Measurements from ENCODE around the gene MYO7A. TPM values are rescaled to one million over a fixed set of nuclear protein-coding genes. Genes with fewer than 3 reads are reported as not detected.

Gene MYO7A
- total RNA-seq, 1 donor from 2014 or later, result 0.18 TPM

DNA sequence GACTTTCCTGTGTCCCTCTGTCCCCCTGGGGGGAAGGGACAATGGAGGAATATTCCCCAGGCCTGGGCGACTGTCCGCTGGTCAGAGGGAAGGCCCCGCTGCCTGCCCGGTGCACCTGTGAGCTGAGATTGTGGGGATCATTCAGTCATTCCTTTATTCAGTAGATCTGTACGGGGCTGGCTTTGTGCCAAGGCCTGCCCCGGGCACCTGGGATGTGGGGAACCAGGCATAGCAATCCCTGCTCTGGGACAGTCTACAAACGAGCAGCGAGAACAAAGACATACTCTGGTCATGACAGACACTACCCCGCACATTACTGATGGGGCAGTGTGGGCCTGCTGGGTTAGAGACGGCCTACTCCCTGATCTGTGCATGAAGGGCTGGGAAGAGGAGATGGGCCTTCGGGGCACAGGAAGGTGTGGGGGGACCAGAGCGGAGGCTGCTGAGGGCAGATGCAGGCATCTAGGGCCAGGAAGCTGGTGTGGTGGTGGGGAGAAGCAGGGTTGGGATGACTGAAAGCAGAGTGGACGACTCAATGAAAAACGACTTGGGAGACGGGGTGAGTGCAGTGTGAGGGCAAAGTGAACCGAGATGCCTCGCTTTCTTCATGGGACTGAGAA, 1.8 kb upstream of the MYO7A start:
- no peak for DNase-seq (ENCODE audit: extremely low read depth, low read depth, low spot score)

DNA sequence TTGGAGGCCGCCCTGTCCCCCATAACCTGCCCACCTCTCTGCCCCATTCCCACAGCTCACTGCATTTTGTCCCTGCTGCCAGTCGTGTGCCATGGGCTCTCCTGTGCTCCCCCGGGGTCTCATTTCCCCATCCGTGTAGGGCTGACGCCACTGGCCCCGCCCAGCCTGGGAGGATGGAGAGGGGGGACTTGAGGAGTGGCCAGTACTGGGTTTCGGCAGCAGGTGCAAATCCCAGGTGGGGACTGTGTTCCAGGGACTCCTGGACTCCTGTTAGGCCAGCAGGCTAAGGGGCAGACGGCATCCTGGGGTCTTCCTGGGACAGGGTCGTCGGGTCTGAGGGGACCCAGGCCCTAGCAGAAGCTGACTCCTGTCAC, 1.2 kb upstream of the MYO7A start:
- no peak for DNase-seq (ENCODE audit: extremely low read depth, low read depth, low spot score)

DNA sequence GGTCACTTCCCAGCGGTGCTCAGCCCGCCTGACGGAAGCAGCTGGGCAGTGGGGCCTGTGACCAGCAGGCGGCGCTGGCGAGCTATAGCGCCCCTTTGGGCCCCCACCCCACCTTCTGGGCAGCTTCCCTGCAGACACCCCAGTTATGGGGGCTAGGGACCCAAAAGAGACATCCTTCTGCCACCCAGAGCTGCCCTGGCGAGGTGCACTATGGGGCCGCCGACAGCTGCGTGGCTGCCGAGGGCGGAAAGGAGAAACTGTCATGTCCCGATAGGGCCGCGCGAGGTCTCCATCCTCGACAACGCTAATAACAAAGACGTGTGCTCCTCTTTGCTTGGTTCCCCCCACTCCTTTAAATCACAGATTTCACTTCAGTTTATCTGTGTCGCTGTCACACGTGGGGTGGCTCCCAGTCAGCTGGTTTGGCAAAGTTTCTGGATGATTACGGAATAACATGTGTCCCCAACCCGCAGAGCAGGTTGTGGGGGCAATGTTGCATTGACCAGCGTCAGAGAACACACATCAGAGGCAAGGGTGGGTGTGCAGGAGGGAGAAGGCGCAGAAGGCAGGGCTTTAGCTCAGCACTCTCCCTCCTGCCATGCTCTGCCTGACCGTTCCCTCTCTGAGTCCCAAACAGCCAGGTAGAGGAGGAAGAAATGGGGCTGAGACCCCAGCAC, 673 bp upstream of the MYO7A start:
- DNase-seq (ENCODE audit: extremely low read depth, low read depth, low spot score), result no peak

DNA sequence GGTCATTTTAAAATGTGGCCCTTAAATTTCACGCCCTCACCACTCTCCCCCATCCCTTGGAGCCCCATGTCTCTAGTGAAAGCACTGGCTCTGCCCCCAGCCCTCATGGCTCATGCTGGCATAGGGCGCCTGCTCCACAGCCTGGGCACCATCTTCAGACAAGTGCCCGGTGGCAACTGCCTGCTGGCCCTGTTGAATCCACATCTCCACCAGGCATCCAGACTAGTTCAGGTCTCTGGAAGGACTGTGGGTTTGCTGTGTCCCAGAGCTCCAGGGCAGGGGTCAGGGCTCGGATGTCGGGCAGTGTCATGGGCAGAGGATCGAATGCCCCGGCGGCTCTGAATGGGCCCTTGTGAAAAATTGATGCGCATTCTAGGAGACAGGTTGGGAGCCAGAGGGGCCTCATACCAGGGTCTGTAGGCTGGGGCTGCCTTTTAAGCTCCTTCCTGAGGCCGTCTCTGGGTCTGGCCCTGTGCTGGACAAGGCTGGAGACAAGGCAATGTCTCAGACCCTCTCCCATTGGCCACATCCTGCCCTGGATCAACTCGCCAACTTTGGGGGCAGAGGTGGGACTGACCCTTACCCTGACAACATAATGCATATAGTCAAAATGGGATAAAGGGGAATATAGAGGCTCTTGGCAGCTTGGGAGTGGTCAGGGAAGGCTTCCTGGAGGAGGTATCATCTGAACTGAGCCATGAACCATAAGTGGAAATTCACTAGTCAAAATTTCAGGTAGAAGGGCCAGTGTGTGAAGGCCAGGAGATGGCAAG, 1.2 kb downstream of the MYO7A start:
- DNase-seq (ENCODE audit: extremely low read depth, low read depth, low spot score), result no peak

DNA sequence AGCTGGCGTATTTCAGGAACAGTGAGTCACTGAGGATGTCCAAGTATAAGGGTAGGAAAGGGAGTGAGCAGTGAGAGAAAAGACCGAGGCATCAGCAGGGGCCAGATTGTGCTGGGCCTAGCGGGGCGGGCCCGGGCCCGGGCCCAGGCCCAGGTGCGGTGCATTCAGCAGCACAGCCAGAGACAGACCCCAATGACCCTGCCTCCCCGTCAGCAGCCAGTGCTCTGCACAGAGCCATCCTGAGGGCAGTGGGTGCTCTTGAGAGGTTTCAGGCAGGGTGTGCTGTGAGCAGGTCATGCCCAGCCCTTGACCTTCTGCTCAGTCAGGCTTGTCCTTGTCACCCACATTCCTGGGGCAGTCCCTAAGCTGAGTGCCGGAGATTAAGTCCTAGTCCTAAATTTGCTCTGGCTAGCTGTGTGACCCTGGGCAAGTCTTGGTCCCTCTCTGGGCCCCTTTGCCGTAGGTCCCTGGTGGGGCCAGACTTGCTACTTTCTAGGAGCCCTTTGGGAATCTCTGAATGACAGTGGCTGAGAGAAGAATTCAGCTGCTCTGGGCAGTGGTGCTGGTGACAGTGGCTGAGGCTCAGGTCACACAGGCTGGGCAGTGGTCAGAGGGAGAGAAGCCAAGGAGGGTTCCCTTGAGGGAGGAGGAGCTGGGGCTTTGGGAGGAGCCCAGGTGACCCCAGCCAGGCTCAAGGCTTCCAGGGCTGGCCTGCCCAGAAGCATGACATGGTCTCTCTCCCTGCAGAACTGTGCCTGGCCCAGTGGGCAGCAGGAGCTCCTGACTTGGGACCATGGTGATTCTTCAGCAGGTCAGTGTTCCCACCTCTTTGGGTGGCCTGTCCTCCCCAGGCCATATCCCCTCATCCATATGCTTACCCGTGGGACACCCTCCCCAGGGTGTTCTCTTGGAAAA, 2.1 kb downstream of the MYO7A start:
- DNase-seq (ENCODE audit: extremely low read depth, low read depth, low spot score), result no peak

DNA sequence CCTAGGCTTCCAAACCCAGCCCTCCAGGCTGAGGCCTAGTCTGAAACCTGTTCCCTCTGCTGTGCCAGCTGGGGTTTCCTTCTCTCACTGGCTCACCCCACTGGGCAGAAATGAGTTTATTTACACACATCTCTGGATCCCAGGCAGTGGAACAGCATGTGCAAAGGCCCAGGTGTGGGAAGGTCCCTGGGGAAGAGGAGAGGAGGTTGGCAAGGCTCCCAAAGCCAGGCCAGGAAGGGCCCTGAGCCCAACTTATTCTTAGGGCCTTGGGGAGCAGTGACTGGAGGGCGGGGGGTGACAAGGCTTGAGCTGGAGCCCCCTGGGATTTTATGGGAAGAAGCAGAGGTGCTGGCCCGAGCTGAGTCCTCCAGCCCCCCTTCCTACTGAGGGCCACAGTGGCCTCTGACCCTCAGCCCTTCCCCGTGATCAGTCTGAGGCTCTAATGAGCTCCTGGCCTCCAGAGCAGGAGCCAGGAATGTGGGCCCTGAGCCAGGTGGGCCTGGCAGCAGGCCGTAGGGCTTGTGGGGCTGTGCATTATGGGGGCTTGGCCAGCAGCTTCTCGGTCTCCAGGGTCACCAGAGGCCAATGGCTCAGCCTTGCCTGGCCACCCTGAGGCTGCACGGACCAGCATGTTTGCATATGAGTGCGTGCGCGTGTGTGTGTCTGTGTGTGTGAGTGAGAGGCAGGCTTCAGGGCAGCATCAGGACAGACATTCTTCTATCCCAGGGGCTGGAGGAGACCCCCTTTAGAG, 2.9 kb downstream of the MYO7A start:
- no peak for DNase-seq (ENCODE audit: extremely low read depth, low read depth, low spot score)

DNA sequence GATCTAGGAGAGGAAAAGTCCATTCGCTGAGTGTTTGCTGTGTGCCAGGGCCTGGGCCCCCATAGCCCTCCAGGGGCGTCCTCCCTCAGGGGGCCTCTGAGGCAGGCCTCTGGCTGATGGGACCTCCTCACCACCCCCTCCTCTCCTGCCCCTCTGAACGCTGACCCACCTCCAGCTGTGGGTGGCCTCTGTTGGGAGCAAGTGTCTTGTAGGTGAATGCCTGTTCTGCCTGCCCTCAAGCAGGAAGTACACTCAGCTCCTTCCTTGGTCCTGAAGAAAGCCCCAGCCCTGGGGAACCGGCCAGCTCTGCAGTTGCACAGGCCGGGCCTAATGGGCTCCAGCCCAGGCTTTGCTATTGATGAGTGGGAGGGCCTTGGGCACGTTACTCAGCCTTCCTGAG, 3.5 kb downstream of the MYO7A start:
- DNase-seq (ENCODE audit: extremely low read depth, low read depth, low spot score), result no peak

DNA sequence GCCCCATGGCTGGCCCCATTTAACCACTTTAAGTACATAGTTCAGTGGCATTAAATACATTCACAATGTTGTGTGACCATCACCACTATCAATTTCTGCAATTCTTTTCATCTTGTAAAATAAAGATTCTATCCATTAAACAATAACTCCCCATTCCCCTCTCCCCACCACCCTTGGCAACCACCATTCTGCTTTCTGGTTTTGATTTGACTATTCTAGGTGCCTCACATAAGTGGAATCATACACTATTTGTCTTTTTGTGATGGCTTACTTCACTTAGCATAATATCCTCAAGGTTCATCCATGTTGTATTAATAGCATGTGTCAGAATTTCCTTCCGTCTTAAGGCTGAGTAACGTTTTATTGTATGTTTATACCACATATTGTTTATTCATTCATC, 7.0 kb downstream of the MYO7A start:
- DNase-seq (ENCODE audit: extremely low read depth, low read depth, low spot score), result no peak

DNA sequence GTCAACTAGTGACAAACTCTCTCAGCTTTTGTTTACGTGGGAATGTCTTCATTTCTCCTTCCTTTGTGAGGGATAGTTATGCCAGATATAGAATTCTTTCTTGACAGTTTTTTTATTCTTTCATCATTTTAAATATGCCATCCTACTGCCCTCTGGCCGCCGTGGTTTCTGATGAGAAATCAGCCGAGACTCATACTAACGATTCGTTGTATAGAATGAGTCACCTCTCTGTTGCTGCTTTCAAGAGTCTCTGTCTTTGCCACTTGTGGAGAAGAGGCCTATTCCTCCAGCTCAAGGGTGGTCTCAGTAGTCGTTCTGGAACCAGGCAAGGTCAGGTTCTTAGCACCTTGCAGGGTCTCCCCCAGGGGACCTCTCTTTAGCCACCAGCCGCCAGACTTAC, 8.0 kb downstream of the MYO7A start:
- no peak for DNase-seq (ENCODE audit: extremely low read depth, low read depth, low spot score)

DNA sequence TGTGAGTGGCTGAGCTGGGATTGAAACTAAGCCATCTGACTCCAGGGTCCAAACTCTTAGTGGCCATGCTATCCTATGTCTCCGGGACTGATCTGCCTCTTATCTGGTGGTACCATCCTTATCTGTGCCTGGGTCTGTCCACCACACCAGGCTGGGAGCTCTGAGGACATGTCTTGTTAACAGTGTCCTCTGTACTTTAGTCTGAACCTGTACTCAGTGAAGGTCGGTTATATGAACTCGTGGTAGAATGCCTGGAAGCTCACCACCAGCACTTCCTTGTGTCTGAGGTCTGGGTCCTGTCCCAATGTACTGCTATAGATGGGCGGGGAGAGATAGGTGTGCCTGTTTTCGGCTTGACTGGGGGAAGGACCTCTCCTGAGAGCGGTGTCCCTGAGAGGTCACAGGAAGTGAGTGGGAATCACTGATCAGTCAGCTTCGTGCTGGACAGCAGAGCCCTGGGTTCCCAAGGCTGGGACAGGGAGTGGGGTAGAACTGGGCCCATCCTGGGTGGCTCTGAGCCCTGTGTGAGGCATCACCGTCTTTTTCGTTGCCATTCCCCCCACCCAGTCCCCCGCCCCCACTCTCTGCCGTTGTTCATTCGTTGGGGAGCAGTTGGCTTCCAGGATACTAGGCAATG, 8.9 kb downstream of the MYO7A start:
- no peak for DNase-seq (ENCODE audit: extremely low read depth, low read depth, low spot score)

DNA sequence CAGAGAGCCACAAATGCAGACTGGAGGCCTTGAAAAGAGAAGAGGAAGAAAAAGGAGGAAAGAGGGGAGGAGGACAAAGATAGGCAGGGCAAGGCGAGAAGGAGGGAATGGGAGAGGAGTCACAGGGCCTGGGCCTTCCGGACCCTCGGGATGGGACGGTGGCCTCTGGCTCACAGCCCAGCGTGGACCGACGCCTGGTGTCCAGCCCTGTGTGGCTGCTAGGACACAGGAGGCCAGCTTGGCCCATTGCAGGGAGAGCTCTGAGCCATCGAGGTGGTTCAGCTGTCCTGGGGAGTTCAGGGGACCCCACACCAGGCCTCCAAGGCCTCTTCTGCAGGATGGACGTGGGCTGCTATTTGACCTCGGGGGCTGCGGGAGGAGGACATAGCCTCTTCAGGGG, 9.4 kb downstream of the MYO7A start:
- no peak for DNase-seq (ENCODE audit: extremely low read depth, low read depth, low spot score)

DNA sequence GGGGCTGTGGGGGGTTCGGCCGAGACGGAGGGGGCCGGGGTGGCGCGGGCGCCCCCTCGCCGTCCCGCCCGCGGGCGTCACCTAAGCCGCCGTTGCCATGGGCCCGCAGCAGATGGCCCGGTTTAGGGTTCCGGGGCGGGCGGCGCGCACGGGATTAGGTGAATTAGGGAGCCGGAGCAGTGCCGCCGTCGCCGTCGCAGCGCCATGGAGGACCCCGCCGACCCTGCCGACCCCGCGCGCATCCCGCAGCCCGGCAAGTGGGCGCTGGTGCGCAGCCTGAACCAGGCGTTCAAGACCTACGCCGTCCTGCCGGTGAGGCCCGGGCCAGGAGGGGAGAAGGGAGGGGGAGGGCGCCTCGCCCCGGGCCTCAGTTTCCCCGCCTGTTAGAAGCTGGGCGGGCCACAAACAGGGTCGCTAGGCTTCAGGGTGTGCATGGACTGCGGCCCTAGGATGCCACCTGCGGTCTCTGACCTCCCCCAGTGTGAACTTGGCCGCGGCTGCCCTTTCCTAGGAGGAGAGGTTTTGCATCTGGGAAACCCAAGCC, 10.1 kb downstream of the MYO7A start:
- DNase-seq (ENCODE audit: extremely low read depth, low read depth, low spot score), result no peak

DNA sequence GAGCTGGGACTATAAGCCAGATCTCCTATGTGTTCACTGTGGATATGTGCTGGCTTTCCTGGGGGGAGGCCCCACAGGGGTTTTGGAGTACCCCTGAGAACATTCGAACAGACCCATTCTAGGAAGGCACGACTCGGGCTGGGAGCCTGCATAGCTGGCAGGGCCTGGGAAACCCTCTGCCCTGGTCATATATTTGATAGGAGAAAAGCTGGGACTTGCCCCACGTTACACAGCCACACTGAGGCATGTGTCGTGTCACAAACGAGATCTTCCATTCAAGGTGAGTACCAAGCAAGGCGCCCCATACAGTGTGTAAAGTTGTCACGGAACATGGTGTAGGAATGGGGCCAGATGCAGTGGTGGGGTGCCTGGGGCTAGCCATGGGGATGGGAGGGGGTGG, 11.2 kb downstream of the MYO7A start:
- no peak for DNase-seq (ENCODE audit: extremely low read depth, low read depth, low spot score)

DNA sequence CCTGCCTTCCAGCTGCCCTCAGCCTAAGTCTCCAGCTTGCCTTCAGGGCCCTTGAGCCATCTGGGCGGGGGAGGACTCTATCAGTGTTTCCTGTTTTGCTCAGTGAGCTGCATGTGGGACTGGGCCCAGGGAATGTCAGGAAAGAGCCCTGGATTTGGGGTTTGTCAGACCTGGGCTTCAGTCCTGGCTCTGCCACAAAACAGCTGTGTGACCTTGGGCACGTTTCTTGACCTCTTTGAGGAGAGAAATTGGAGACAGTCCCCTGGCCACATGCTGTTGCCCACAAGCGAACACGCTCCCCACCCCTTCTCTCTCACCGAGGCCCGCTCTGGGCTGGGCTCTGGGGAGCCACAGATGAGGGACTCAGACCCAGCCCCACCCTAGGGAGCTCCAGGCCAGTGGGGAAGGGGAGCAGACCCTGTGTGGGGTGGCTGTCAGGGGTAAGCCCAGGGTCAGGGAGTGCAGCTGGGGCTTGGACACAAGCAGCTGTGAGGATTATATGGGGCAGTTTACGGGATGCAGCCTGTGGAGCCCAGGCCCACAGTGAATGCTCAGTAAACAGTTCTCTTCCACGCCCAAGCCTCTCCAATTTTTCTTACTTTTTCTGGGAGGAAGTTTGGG, 12.3 kb downstream of the MYO7A start:
- DNase-seq (ENCODE audit: extremely low read depth, low read depth, low spot score), result no peak

DNA sequence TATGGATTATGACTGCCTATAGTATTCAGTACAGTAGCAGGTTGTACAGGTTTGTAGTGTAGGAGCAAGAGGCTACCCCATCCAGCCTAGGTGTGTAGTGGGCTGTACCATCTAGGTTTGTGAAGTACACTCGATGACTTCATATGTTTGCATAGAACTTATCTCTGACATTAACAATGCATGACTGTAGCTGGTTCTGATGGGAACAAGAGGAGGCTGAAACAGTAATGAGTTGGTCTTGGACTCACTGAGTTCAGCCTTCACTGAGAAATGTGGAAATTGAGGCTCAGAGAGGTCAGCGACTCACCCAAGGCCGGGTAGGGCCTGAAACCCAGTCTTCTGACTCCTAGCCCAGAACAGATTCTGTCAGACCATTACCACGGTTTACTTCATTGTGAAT, 13.0 kb downstream of the MYO7A start:
- no peak for DNase-seq (ENCODE audit: extremely low read depth, low read depth, low spot score)

DNA sequence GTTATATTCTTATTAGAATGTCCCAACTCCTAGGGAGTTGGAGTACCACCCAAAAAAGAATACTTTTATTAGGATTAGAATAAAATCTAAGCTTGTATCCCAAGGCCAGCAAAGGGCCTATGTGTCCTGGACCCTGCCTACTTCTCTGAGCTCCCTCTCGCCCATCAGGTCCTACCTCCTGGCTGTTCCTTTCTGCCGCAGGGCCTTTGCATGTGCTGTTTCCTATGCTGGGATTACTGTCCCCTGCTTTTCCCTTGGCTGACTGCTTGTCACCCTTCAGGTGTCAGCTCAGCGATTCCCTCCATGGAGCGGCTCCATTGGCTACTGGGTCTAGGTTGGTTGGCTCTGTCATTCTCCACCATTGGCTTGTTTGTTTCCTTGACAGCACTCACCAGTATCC, 13.4 kb downstream of the MYO7A start:
- no peak for DNase-seq (ENCODE audit: extremely low read depth, low read depth, low spot score)

DNA sequence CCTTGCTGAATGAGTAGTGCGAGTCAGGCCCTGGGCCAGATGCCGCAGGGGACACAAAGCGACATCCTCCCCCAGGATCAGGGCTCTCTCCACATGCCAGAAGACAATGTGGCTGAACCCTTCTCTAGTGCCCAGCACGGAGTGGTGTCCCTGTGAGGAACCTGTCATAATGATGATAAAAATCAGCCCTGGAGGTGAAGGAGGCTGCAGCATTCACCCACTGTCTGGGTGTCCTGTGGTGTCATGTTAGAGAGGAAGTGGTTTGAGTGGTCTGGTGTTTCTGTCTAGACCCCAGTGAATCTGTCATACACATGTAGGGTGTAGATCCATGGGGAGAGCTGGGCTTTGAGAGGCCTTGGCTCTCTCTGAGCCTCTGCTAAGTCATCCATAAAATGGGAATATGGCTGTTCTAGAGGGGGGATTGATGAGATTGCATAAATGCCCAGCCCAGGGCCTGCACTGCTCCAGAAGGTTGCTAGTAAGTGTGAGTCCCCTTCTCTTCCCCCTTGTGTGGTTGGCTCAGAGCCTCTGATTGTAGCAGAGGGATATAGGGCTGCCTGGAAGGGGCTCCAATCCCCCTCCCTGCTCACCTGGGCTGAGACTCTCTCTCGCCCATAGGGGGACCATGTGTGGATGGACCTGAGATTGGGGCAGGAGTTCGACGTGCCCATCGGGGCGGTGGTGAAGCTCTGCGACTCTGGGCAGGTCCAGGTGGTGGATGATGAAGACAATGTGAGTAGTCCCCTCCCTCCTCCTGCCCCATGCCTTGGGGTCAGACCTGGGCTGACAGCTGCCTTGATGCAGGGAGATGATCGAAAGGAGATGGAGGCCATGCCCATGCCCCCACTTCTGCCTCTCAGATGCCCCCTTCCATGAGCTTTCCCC, 14.3 kb downstream of the MYO7A start:
- DNase-seq (ENCODE audit: extremely low read depth, low read depth, low spot score), result no peak

DNA sequence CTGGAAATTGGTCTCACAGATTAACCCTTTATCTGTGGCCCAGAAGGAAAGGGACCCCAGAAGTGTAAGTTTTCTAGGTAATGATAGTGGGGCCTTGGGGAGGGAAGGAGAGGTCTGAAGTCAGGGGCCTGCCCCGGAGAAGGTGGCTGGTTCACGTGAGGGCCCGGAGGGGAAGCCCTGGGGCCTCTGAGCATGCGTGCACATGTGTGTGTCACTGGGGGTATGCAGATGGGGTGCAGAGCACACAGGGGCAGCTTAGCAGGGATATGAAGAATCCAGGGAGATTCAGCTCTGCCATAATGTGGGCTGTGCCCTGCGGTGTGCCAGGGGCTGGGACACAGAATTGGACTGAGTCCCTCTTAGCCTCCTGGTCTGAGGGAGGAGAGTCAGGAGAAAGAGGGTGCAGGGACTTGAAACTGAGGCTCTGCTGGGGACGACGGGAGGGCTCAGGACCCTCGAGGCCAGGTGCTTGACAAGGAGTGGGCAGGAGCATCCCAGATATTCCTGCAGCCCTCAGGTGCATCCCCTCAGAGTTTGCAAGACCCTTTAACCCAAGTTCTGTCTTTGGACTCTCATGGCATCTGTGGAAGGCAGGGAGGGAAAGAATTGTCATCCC, 15.5 kb downstream of the MYO7A start:
- DNase-seq (ENCODE audit: extremely low read depth, low read depth, low spot score), result no peak

Measured in glomerular endothelial cell (primary cell).